Vagina (tissue), 2 donors: ENCODE data around the gene AADACL4. TPM values are rescaled to one million over a fixed set of nuclear protein-coding genes. Genes with fewer than 3 reads are reported as not detected.
"Not testable (repeated sequence)": the region's sequence is repeated elsewhere in the genome, so short reads cannot be mapped to it uniquely, and the experiment has no call there.

Source experiments
- DNase-seq, 2 donors: peaks; one replicate each; pipeline ENCODE4 v3.0.0-alpha.2; 2017; ENCODE audit errors: extremely low spot score in 2 of 2
- H3K27ac ChIP-seq: fragments of 200-600 bp; sonication (generic); one replicate; pipeline ENCODE4 v1.5.1; 2019
- H3K27me3 ChIP-seq: fragments of 200-600 bp; sonication (generic); one replicate; pipeline ENCODE4 v1.5.1; 2019
- H3K36me3 ChIP-seq, 2 donors: fragments of 200-600 bp; sonication (generic); one replicate each; pipeline ENCODE4 v1.5.1; 2017 to 2019
- H3K4me1 ChIP-seq: fragments of 200-600 bp; sonication (generic); one replicate; pipeline ENCODE4 v1.5.1; 2019
- H3K4me3 ChIP-seq, 2 donors: fragments of 200-600 bp; sonication (generic); 1 replicate in 1 of 2; 2 replicates in 1 of 2; pipeline ENCODE4 v1.5.1; 2016 to 2019
- H3K9me3 ChIP-seq: fragments of 200-600 bp; sonication (generic); one replicate; pipeline ENCODE4 v1.5.1; 2019
- CTCF ChIP-seq, 3 experiments: fragments of 450-650 bp in 2 of 3; fragments of 200-600 bp in 1 of 3; sonication (generic) in 1 of 3; IDR thresholded peaks; one replicate each; pipeline ENCODE4 v1.5.1; 2017 to 2019; ENCODE audit warnings: antibody characterized with exemption in 3 of 3, mild to moderate bottlenecking in 2 of 3, moderate library complexity in 2 of 3
- POLR2A ChIP-seq, 2 donors: fragments of 450-650 bp; IDR thresholded peaks; one replicate each; pipeline ENCODE4 v1.6.1; 2017; ENCODE audit warnings: antibody characterized with exemption in 2 of 2, mild to moderate bottlenecking in 2 of 2, moderate library complexity in 2 of 2
- POLR2AphosphoS5 ChIP-seq, 2 donors: sonication (generic); formaldehyde crosslinking; IDR thresholded peaks; one replicate each; pipeline ENCODE4 v1.9.0; 2017; ENCODE audit warnings: antibody characterized with exemption in 2 of 2, mild to moderate bottlenecking in 2 of 2, low read depth in 1 of 2; ENCODE audit not compliant: insufficient read depth in 1 of 2
- intact Hi-C: fragments of 100-400 bp; cut with DNase I; formaldehyde crosslinking; loops from one replicate; pipeline ENCODE4 v1.15.1; 2023
- total RNA-seq: library from RNA; depleted of rRNA; stranded (reverse); fragments of >200 nt; gene quantifications from one replicate; pipeline ENCODE4 v1.2.3, GENCODE V29; 2016

Gene AADACL4
- total RNA-seq, 1 donor from 2014 or later, result not detected

GRCh38 chr1:12644237-12644636 lies 352 bp downstream of the AADACL4 start:
- Histone ChIP-seq H3K36me3 (no peaks in the 10 kb centered on the region), H3K9me3 (peaks cover 9% of the 10 kb centered on the region), H3K27me3 (no peaks in the 10 kb centered on the region), H3K4me1 (no peaks in the 10 kb centered on the region), H3K4me3 (no peak overlapping the region), H3K27ac (no peak overlapping the region)
- no peak for DNase-seq
- intact Hi-C loops, result no loop called here
- no peak for TF ChIP-seq CTCF (IDR thresholded peaks at IDR 0.05)
- TF ChIP-seq POLR2A (IDR thresholded peaks at IDR 0.05), result no peak
- no peak for TF ChIP-seq POLR2AphosphoS5 (IDR thresholded peaks at IDR 0.05; ENCODE audit: insufficient read depth in 1 of 2, low read depth in 1 of 2)

DNA sequence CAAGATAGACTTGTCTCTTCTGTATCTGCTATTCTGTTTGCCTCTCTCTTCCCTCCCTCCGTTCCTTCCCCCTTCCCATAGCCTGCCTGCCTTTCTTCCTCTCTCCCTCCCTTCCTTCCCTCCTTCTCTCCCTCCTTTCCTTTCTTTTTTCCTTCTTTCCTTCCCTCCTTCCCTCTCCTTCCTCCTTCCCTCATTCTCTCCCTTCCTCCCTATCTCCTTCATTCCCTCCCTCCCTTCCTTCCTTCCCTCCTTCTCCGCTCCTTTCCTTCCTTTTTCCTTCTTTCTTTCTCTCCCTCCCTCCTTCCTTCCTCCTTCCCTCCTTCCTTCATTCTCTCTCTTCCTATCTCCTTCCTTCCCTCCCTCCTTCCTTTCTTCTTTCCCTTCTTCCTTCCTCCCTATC lies 944 bp downstream of the AADACL4 start:
- Histone ChIP-seq H3K27me3 (no peaks in the 10 kb centered on the region), H3K9me3 (peaks cover 9% of the 10 kb centered on the region), H3K36me3 (no peaks in the 10 kb centered on the region), H3K27ac (no peak overlapping the region), H3K4me1 (no peaks in the 10 kb centered on the region), H3K4me3 (no peak overlapping the region)
- TF ChIP-seq CTCF (IDR thresholded peaks at IDR 0.05) (no peak), POLR2AphosphoS5 (IDR thresholded peaks at IDR 0.05; ENCODE audit: insufficient read depth in 1 of 2, low read depth in 1 of 2) (no peak), POLR2A (IDR thresholded peaks at IDR 0.05) (no peak)
- no peak for DNase-seq
- intact Hi-C loops, result no loop called here

GRCh38 chr1:12645401-12645800 lies 1.5 kb downstream of the AADACL4 start:
- H3K4me3 ChIP-seq, intact Hi-C loops, H3K9me3 ChIP-seq, H3K27ac ChIP-seq, H3K36me3 ChIP-seq, H3K4me1 ChIP-seq, DNase-seq, H3K27me3 ChIP-seq: not testable (repeated sequence)

DNA sequence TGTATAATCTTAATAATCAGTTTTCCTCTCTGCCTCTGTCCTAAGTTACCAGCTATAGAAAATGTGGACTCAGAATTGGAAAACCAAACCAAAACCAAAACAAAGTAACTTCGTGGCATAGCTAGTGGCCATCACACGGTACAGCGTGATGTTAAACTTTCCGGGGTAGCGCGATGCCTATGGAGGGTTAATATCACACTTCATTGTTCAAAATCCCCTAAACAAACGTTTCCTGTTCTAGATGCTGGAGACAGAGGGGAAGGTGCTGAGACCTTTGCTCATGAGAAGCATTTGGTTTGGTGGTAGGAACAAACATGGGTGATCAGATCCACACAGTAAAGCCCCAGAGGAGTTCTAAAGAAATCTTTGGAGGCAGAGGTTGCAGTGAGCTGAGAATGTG lies 4.9 kb downstream of the AADACL4 start:
- DNase-seq, result no peak
- H3K27me3 ChIP-seq, result no peaks in the 10 kb centered on the region
- no peaks in the 10 kb centered on the region for H3K9me3 ChIP-seq
- no peaks in the 10 kb centered on the region for H3K36me3 ChIP-seq
- H3K27ac ChIP-seq, result no peak overlapping the region
- H3K4me1 ChIP-seq, result peaks cover 7% of the 10 kb centered on the region
- H3K4me3 ChIP-seq, result no peak overlapping the region
- intact Hi-C loops, result no loop called here
- TF ChIP-seq CTCF (IDR thresholded peaks at IDR 0.05) (no peak), POLR2AphosphoS5 (IDR thresholded peaks at IDR 0.05; ENCODE audit: insufficient read depth in 1 of 2, low read depth in 1 of 2) (no peak), POLR2A (IDR thresholded peaks at IDR 0.05) (no peak)

- Histone ChIP-seq H3K4me3 (no peak overlapping the region), H3K9me3 (no peaks in the 10 kb centered on the region), H3K27me3 (no peaks in the 10 kb centered on the region), H3K36me3 (no peaks in the 10 kb centered on the region), H3K27ac (no peak overlapping the region), H3K4me1 (peaks cover 7% of the 10 kb centered on the region)
- intact Hi-C loops, result loop anchor here (10.0 kb wide), 1 partner anchor 335 kb away; no protein-coding TSS in a partner anchor
- DNase-seq, result no peak
- TF ChIP-seq CTCF (IDR thresholded peaks at IDR 0.05) (no peak), POLR2AphosphoS5 (IDR thresholded peaks at IDR 0.05; ENCODE audit: insufficient read depth in 1 of 2, low read depth in 1 of 2) (no peak), POLR2A (IDR thresholded peaks at IDR 0.05) (no peak)
These were observed 6.1 kb downstream of the AADACL4 start for GRCh38 chr1:12649971-12650421.
